Measurements from ENCODE around the gene TEX12.
"Not testable (repeated sequence)": the region's sequence is repeated elsewhere in the genome, so short reads cannot be mapped to it uniquely, and the experiment has no call there.

Gene TEX12, protein sequence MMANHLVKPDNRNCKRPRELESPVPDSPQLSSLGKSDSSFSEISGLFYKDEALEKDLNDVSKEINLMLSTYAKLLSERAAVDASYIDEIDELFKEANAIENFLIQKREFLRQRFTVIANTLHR

GRCh38 chr11:112167145-112167544, at the start of gene TEX12:
TSS of gene TEX12 (plus strand) at chr11:112167372. CDS start at chr11:112169269, 1,897 bp downstream.
- no peak for DNase-seq (ENCODE audit: low spot score)

DNA sequence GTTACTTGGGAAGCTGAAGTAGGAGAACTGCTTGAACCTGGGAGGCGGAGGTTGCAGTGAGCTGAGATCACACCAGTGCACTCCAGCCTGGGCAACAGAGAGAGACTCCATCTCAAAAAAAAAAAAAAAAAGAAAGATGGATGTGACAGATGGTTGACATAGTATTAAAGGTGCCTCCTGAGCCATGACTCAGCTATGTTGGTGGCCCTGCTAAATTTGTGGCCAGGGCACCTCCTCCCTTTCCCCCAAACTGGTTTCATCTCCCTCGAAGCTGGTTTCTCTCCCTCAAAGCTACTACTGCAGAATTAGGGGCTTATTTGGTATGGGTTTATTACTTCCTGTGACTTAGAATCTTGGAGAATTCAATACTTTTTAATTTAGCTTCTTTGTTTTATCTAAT, 49.0 kb upstream of the TEX12 start:
- DNase-seq (ENCODE audit: low spot score): no peak

DNA sequence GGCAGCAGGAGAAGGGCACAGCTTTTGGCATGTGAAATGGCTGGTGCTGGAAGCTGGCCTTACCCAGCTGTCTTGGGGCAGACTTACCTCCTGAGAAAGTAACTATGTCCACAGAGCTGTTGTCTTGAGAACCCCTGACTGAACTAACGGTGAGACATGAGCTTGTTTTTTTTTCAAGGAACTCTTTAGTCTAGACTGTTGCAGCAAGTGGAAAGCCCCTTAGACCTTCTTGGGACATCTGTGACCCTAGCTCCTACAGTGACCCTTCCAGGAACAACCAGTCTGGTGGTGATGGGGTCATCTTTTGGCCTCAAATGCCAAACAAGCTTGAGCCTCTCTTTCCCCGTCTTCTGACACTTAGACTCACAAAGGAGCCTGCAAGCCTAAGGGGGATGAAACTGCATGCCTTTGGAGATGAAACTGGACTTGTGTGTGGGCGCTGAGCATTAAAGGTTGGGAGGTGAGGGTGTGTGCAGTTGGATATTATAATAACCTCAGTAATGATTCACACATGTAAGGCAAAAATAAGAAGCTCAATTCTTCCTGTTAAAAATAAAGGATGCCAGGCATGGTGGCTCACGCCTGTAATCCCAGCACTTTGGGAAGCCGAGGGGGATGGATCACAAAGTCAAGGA, 45.1 kb upstream of the TEX12 start:
- DNase-seq (ENCODE audit: low spot score): no peak

- DNase-seq (ENCODE audit: low spot score): no peak
Measured at GRCh38 chr11:112123129-112123528, 44.0 kb upstream of the TEX12 start.

GRCh38 chr11:112127056-112127455, 40.1 kb upstream of the TEX12 start:
- no peak for DNase-seq (ENCODE audit: low spot score)

GRCh38 chr11:112128483-112129121, 38.6 kb upstream of the TEX12 start:
- DNase-seq (ENCODE audit: low spot score): no peak

GRCh38 chr11:112129656-112130055, 37.5 kb upstream of the TEX12 start:
- DNase-seq (ENCODE audit: low spot score): no peak

DNA sequence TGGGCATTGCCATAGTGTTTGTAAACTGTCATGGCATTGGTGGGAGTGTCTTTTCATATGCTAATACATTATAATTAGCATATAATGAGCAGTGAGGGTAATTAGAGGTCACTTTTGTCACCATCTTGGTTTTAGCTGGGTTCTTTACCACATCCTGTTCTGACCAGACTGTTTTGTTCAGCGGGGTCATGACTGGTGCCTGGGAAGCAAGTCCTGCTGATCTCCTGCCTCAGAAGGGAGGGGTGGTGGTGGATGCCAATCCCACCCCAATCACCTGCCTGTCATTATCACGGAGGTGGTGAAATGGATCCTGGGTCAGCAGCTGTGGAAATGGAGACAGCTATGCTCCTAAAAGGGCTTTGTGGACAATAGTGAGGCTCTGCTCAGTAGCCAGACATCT, 34.4 kb upstream of the TEX12 start:
- no peak for DNase-seq (ENCODE audit: low spot score)

DNA sequence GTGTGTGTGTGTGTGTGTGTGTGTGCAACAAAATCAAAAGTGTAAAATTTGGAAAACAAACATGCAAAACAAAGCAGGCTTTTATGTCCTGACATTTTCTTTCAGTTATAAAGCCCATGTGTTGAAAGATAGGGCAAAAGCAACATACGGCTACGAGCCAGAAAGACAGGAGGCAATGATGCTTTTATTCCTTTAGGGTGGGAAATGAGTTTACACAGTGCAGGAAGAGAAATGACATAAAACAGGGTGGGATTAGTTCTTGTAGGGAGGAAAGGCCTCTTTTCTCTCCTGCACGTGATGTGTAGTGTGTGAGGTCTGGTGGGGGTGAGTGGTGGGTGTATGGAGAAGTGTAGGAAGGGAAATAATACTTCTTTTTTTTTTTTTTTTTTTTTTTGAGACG, 32.7 kb upstream of the TEX12 start:
- no peak for DNase-seq (ENCODE audit: low spot score)

GRCh38 chr11:112143597-112143996, 23.6 kb upstream of the TEX12 start:
- no peak for DNase-seq (ENCODE audit: low spot score)

DNA sequence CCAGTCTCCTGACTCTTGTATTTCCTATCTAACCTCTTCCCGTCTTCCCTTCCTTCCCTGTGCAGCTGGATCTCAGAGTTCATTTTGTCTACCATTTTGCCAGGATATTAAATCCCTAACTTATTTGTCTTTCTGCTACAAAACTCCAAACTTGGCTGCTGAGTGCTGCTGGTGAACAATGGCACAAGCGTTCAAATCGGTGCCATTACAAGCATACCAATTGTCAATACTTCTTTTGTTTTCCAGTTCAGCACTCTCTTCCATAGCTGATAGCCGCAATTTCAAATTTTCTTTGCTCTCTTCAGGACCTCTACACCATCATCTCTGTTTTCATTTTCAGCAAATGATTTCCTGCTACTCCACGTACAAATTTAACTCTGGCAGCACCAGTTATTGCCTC, 16.7 kb upstream of the TEX12 start:
- DNase-seq (ENCODE audit: low spot score): no peak

- no peak for DNase-seq (ENCODE audit: low spot score)
Measured at GRCh38 chr11:112156153-112156955, 10.8 kb upstream of the TEX12 start.

DNA sequence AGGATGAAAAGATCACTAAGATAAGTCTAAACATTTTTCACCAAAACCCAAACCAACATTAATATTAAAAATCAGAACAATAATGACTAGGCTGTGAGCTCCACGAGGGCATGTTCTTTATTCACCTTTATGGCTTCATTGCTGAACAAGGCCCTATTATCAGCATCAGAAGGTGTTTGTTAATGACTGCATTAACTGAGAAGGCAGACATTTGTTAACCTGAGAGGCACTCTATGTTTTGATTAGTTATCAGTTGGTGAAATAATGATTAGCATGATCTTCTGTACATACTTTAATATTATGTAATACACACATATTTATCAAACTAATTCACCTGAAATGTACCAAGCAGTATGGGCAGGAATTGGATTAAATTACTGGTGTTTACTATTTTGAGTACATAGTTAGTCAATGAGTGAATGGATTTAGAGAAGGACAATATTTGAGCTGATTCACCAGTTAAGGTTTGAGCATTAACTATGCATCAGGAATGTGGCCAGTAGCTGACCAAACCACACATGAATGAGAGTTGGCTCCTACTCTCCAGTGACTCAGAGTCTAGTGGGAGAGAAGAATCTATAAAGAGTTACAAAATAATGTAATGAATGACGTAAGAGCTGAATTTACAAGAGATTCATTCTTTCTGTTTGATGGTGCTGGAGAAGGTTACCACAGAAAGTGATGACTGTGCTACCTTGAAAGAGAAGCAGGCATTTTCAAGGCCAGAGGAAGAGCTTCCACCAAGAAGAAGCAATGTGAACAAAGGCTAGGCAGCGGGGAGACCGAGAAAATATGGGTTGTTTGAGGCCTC, 10.0 kb upstream of the TEX12 start:
- no peak for DNase-seq (ENCODE audit: low spot score)

DNA sequence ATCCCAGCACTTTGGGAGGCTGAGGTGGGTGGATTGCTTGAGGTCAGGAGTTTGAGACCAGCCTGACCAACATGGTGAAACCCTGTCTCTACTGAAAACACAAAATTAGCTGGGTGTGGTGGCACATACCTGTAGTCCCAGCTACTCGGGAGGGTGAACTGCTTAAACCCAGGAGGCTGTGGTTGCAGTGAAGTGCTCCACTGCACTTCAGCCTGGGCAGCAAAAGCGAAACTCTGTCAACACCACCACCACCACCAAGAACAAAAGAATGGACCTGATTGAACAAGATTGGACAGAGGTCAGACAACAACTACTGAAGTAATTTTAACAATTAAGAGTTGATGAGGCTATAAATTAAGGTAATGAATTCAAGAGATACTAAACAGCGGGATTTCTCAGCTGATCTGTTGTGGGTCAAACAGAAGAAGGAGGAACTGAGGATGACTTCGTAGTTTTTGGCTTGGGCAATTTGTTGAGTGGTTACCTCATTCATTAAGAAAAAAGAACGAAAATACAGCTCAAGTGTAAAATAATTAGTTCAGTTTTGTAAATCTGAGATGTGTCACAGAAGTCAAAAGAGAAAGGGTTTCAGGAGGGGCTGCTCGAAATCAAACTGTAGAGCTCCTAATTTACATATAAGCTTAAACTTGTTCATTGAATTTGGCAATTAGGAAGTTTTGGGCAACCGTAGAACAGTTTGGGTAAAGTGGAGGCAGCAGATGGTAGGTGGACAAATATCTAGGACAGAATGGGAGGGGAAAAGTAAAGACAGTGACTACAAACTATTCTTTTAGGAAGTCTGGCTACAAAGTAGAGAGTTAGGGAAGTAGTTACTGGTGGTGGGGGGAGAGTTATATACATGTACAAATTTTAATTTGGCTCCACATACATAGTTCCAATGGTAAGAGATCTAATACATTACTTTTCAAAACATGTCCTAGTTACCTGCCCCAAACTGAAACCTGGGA, 7.8 kb upstream of the TEX12 start:
- DNase-seq (ENCODE audit: low spot score): no peak

- no peak for DNase-seq (ENCODE audit: low spot score)
Measured at GRCh38 chr11:112160091-112160848, 6.9 kb upstream of the TEX12 start.

GRCh38 chr11:112161012-112161411, 6.2 kb upstream of the TEX12 start:
- DNase-seq (ENCODE audit: low spot score): no peak

DNA sequence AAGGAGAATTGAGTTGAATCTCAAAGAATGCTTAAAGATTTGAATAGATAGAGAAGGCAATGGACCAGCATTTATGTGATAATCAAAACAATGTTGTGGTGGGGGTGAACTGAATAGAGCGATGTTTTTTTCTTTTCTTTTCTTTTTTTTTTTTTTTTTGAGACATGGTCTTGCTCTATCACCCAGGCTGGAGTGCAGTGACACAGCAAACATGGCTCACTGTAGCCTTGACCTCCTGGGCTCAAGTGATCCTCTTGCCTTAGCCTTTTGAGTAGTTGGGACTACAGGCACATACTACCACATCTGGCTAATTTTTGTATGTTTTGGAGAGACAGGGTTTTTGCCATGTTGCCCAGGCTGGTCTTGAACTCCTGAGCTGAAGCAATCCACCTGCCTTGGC, 5.0 kb upstream of the TEX12 start:
- DNase-seq (ENCODE audit: low spot score): not testable (repeated sequence)

GRCh38 chr11:112162761-112163546, 4.2 kb upstream of the TEX12 start:
- DNase-seq (ENCODE audit: low spot score): no peak
